Measurements from ENCODE around the gene CDCA8.

- TF ChIP-seq CTCF (IDR thresholded peaks at IDR 0.05), result no peak
- no peak for TF ChIP-seq POLR2AphosphoS5 (IDR thresholded peaks at IDR 0.05)
- TF ChIP-seq EP300 (IDR thresholded peaks at IDR 0.05), result no peak
Measured at GRCh38 chr1:37731312-37732019, 39.1 kb downstream of the CDCA8 start.

Measured in esophagus muscularis mucosa (tissue), 4 donors.